Stimulated activated CD4-positive, alpha-beta T cell treated with anti-CD3 and anti-CD28 coated beads, Interleukin-4, amount 100 ng/mL, for 24 hours (primary cell): ENCODE measurements around the gene CFAP157.

Source experiments
- DNase-seq: peaks from one replicate; pipeline ENCODE4 v3.0.0-alpha.2; 2020

The CFAP157 gene

GRCh38 chr9:127706836-127707241 lies at the start of gene CFAP157:
CFAP157 (plus strand) TSS chr9:127706988; CDS start chr9:127707032, 44 bp downstream.
- DNase-seq, result no peak

GRCh38 chr9:127658428-127658827 lies 48.4 kb upstream of the CFAP157 start:
- DNase-seq, result no peak

DNA sequence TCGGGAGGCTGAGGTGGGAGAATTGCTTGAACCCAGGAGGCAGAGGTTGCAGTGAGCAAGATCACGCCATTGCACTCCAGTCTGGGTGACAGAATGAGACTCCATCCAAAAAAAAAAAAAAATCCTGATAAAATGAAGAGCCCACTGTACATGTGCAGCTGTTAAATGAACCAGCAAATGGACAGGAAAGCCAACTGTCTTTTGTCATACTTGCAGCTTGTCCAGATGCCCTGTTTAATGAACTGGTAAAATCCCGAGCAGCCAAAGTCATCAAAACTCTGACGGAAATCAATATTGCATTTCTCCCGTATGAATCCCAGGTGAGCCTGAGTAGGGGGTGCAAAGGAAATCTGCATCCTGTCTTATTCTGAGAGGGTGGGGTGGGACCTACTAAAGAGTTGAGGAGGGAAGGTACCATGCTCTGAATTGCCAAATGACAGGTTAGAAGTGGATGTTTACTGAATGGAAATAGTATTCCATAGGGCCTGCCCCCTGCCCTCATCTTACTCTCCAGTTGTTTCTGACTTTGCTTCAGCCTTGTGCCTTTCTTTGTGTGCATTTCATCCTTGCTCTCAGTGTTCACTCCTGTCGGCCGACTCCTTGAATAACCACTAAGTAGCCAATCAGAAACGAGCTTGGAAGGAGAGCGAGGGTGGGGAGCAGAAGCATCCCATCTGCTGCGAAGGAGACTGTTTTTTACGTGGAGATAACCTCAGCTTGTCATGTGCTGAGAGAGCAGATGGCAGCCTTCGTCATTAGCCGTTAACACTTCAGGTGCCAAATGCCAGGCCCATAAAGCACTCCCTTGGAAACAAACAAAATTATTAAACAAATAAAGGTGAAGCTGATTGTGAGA lies 45.7 kb upstream of the CFAP157 start:
- DNase-seq, result no peak

DNA sequence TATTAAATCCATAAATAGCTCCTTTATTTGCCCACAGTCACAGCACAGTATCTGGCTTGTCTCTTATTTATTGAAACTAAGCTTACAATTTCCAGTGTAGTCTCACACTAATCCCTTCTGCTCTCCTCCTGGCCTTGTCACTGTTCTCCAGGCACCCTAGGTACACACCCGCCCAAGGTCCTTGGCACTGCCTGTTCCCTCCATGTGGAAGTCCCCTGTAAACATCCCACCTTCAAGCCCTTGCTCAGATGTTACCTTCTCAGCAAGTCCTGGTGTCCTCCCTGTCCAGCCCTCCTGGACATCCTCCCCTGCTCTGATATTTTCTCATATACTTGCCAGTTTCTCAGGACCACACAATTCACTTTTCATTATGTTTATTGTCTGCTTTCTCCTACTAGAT lies 44.2 kb upstream of the CFAP157 start:
- DNase-seq, result no peak

- DNase-seq, result no peak
Measured at GRCh38 chr9:127664324-127664677, 42.5 kb upstream of the CFAP157 start.

GRCh38 chr9:127664678-127665507 lies 41.9 kb upstream of the CFAP157 start:
- no peak for DNase-seq

- no peak for DNase-seq
Measured at GRCh38 chr9:127667127-127667844, 39.5 kb upstream of the CFAP157 start.

- DNase-seq, result no peak
Measured at GRCh38 chr9:127667906-127668305, 38.9 kb upstream of the CFAP157 start.

DNA sequence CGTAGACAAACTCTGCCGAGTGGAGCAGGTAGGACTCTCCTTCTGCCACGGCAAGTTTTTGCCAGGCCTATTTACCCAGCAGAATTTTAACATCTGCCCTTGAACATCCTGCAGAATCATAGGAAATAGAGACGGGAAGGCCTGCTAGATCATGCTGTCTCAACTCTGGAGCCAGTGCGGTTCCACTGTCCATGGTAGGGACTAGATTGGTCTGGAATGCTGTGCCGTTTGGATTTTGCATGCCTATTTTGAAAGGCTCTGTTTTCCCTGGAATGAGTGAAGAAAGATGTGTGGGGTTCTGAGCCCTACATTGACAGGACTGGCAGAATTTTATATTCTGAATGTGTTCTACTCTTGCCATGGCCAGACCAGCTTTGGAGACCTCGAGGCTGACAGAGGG lies 33.6 kb upstream of the CFAP157 start:
- no peak for DNase-seq

DNA sequence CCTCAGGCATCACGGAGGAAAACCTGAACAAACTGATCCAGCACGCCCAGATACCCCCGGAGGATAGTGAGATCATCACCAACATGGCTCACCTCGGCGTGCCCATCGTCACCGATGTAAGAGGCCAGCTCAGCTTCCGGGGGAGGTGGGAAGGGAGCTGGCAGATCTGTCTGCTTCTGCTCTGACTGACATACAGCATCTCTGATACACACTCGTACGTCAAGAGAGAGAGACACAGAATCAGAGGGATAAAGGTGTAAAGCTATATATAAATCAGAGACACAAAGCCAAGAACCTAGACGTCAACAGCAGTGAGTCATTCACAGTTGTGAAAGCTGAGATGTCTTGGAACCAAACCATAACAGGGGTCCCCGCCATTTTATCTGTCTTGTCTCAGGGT lies 30.1 kb upstream of the CFAP157 start:
- no peak for DNase-seq

- DNase-seq, result no peak
Measured at GRCh38 chr9:127679506-127679905, 27.3 kb upstream of the CFAP157 start.

GRCh38 chr9:127680226-127680625 lies 26.6 kb upstream of the CFAP157 start:
- no peak for DNase-seq

DNA sequence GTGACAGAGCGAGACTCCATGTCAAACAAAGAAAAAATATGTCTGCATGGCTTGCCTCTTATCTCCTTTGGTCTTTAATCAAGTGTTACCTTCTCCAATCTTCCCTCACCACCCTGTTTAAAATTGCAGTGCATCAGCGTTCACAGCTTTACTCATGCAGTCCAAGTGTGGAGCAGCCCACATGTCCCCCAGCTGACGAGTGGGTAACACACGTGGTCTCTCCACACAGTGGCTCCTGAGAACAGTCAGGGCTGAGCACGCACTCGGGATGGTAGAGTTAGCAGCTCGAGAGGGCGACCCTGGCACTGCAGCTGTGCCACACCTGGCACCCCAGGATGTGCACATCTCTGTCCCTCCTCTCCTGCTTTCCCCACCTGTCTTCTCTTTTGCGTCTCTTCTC lies 25.9 kb upstream of the CFAP157 start:
- DNase-seq, result no peak

- no peak for DNase-seq
Measured at GRCh38 chr9:127682351-127683136, 24.2 kb upstream of the CFAP157 start.

DNA sequence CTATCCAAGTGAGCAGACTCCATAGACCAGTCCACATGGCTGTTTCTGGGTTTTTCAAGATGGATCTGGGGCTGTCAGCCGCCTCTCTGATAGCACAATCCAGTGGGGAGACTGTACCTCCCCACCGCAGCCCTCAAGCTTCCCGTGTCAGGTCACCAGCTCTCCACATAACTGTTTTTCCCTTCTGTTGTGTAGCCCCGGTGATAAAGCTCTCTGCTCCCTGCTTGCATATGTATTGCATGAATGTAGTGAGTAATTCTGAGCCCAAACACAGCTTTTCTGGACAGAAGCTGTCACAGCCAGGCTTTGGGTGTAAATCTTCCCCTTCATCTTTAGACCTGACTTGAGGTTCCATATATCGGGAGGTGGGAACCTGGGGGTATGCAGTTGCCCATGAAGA lies 23.1 kb upstream of the CFAP157 start:
- no peak for DNase-seq

DNA sequence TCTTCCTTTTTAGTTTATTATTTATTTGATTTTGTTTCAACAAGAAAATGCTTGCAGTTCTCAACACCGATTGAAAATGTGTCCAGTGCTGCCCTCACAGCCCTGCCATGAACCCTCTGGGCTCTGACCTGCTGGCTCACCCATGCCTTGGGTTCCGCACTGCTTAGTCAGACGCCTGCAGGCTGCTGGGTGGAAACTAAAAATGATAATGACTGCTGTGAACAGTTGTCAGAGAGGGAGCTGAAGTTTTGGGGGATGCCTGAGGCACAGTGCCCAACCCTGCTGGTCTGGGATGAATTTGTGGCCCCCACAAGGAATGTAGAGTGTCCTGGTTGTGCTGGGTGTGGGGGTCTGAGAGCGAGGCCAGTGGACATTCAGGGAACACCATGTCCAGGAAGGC lies 22.2 kb upstream of the CFAP157 start:
- DNase-seq, result no peak

DNA sequence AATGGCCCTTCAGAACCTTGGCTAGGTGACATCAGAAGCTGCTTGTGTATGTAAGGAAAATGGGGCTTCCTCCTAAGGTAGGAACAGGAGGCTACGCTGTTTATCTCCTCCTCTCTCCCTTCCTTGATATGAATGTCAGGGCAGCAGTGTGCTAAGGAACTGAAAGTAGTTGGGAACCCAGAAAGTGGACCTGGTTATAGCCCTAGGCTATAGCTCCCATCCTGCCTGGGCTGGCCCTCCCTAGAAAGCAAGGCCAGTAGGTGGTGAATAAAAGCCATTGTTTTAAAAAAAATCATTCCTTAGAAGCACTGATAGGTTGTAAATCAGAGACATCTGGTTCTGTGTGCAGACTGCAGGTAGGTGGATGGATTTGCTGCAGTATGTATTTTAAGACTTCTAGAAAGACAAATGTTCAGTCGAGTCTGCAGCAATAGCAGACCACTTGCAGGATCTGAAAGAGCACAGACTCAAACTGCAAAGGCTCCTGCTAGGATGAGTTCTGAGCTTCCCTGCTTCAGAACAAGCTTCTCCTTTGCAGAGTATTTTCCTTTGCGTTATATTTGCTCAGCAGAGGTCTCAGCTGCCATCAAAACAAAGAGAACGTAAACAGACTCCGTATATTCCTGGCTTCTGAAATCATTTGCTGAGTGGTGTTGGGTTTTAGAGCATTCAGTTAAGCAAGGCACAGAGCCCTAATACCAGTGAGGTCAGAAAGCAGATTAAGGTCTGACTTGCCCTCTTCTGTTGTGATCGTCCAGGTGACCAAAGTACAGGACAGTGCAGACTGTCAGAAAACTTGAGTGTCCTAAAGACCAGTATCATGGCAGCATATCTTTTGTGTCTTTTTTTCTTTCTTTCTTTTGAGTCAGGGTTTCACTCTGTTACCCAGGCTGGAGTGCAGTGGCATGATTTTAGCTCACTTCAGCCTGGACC lies 20.1 kb upstream of the CFAP157 start:
- DNase-seq, result no peak

- DNase-seq, result no peak
Measured at GRCh38 chr9:127689329-127690000, 17.3 kb upstream of the CFAP157 start.

DNA sequence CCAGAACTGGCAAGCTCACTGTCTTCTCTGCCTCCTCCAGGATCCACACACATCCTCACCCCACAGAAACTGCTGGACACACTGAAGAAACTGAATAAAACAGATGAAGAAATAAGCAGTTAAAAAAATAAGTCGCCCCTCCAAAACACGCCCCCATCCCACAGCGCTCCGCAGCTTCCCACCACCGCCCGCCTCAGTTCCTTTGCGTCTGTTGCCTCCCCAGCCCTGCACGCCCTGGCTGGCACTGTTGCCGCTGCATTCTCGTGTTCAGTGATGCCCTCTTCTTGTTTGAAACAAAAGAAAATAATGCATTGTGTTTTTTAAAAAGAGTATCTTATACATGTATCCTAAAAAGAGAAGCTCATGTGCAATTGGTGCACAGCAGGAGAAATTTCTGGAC lies 16.1 kb upstream of the CFAP157 start:
- no peak for DNase-seq

DNA sequence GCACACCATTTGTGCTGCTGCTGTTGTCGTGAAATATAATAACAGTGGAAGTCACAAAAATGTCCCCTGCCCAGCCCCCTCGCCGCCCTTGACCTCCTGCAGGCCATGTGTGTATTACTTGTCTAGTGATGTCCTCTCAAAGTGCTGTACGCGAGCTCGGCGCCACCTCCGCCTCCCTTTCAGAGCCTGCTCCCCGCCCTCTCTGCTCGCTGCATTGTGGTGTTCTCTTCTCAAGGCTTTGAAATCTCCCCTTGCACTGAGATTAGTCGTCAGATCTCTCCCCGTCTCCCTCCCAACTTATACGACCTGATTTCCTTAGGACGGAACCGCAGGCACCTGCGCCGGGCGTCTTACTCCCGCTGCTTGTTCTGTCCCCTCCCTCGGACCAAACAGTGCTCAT lies 14.7 kb upstream of the CFAP157 start:
- DNase-seq, result no peak

DNA sequence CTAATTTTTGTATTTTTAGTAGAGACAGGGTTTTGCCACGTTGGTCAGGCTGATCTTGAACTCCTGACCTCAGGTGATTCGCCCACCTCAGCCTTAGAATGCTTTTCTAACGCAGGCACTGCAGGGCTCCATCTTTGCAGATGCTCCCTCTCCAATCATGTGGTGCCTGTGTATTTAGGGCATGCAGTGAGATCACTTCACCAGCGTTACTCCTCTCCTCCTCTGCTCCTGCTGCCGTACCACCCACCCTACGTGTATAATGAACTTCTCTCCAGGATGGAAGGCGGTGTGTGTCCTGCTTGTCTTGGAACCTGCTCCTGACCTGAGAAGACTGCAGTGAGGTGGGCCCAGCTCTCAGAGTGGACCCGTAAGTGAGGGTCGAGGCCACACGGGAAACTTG lies 13.6 kb upstream of the CFAP157 start:
- no peak for DNase-seq
